ELF-1 (cell line): ENCODE measurements around the gene RMI1.
"Not testable (repeated sequence)": the region's sequence is repeated elsewhere in the genome, so short reads cannot be mapped to it uniquely, and the experiment has no call there.

Source experiments
- DNase-seq: peaks from one replicate; pipeline ENCODE4 v3.0.0-alpha.2; 2016; ENCODE audit warnings: low read depth, low spot score

Gene RMI1

DNA sequence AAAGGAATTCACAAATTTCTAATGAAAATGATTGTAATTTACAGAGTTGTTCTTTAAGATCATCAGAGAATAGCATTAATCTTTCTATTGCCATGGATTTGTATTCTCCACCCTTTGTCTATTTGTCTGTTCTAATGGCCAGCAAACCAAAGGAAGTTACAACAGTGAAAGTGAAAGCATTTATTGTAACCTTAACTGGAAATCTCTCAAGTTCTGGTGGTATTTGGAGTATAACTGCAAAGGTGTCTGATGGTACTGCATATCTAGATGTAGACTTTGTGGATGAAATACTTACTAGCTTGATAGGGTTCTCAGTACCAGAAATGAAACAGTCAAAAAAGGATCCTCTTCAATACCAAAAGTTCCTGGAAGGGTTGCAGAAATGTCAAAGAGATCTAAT, 21.7 kb downstream of the RMI1 start:
- DNase-seq = no peak

- no peak for DNase-seq
Measured at GRCh38 chr9:84003246-84003645, 22.6 kb downstream of the RMI1 start.

DNA sequence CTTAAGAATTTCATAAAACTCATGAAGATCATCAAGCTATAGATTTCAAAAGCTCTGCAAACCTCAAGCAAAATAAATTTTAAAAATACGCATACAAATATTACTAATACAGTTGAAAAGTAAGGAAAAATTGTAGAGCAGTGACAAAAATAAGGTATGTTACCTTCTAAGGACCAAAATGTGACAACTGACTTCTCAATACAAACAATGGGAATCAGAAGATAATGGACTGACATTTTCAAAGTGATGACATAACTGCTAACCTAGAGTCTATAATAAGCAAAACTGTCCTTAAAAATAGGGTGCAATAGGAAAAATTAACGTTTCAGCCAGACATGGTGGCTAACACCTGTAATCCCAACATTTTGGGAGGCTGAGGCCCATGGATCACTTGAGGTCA, 27.1 kb downstream of the RMI1 start:
- no peak for DNase-seq

GRCh38 chr9:84024041-84024575, 43.5 kb downstream of the RMI1 start:
- DNase-seq = no peak

DNA sequence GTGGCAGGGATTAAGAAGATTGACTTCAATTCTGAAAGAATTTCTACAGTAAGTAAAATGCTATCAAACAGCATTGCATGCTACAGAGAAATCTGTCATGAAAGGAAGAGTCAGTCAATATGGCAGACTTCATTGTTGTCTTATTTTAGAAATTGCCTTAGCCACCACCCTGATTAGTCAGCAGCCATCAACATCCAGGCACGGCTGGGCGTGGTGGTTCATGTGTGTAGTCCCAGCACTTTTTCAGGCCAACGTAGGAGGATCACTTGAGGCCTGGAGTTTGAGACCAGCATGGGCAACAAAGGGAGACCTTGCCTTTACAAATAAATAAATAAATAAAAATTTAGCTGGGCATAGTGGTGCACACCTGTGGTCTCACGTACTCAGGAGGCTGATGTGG, 46.6 kb downstream of the RMI1 start:
- DNase-seq = no peak

- no peak for DNase-seq
Measured at GRCh38 chr9:84031534-84031933, 50.9 kb downstream of the RMI1 start.

GRCh38 chr9:84041857-84042256, 61.3 kb downstream of the RMI1 start:
- DNase-seq = not testable (repeated sequence)

DNA sequence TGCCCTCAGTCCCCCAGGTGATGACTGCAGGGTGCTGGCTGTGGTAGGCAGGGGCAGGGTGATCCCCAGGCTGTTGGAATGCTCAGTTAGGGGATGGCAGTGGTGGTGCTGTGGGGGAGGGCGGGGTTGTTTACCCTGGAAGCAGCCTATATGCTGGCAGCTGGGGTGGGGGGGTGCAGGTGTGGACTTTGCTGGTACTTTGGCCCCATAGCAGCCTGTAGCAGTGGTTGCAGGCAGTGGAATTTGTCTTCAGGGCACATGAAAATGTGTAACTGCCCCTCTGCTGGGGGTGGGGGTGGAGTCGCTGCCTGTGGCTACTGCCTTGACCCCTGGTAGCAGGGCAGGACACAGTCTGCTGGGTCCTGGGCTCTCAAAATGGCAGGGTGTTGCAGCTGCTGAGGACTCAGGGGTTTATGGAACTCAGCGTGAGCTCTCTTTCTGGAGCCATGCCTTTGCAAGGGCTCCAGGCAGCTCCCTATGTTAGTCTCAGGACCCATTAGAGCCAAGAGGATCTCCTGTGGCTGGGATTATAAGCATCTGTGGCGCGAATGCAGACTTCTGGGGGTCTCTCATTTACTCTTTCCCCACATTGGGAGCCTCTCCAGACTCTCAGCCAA, 65.0 kb downstream of the RMI1 start:
- DNase-seq = peak; percentile 27
